HCT116 (cell line): ENCODE measurements around the gene SPIB. TPM values are rescaled to one million over a fixed set of nuclear protein-coding genes. Genes with fewer than 3 reads are reported as not detected.

Experiments used
- ATAC-seq: fragments of 200-7000 bp; cut with Tn5 transposase; 2 replicates; pipeline ENCODE4 v1.9.1; 2020; ENCODE audit warnings: mild to moderate bottlenecking, moderate library complexity
- BruUV-seq: library from RNA; stranded (reverse); fragments of 400-500 nt; replicated peaks from 2 replicates; lab custom pipeline; 2021; lab: Mats Ljungman, UMichigan
- CTCF ChIA-PET: fragments of 300-600 bp; sonication (Branson Sonifier 250); formaldehyde crosslinking; loops from one replicate; lab custom pipeline; 2021; ENCODE audit warnings: antibody characterized with exemption; lab: Charles Lee
- POLR2A ChIA-PET: fragments of 300-600, 350-600 bp; sonication (Branson Sonifier 250); formaldehyde crosslinking; loops from one replicate; lab custom pipeline; 2021; ENCODE audit warnings: antibody characterized with exemption; lab: Charles Lee
- RAD21 ChIA-PET, 2 experiments: fragments of 300-600 bp; sonication (Branson Sonifier 250); formaldehyde crosslinking; loops; one replicate each; lab custom pipeline; 2023; ENCODE audit warnings: low total read pairs in 2 of 2; ENCODE audit not compliant: uncharacterized antibody in 2 of 2, unreplicated experiment in 2 of 2, low non-redundant PET in 1 of 2; lab: Charles Lee
- DNase-seq: peaks from one replicate; pipeline ENCODE4 v3.0.0-alpha.2; 2010; ENCODE audit warnings: low read depth, low spot score
- H2AFZ ChIP-seq: fragments of 200-600 bp; shearing (Covaris generic), sonication (generic); 2 replicates; pipeline ENCODE4 v1.6.1; 2017; ENCODE audit warnings: low read depth, mixed run types, mixed read lengths, antibody characterized with exemption, low read length; ENCODE audit not compliant: poor library complexity, severe bottlenecking
- H3K27ac ChIP-seq: 2 replicates; pipeline ENCODE4 v1.5.1; 2012; ENCODE audit warnings: low read depth, low read length
- H3K27me3 ChIP-seq: fragments of 200-600 bp; sonication (generic); 2 replicates; pipeline ENCODE4 v1.6.1; 2016; ENCODE audit warnings: mixed run types, low read length, mixed read lengths; ENCODE audit not compliant: insufficient read depth
- H3K36me3 ChIP-seq, 2 experiments: fragments of 200-500 bp in 1 of 2; fragments of 200-600 bp in 1 of 2; sonication (Bioruptor generic) in 1 of 2; sonication (generic) in 1 of 2; 2 replicates each; pipeline versions ENCODE4 v1.5.1 to v1.6.1; 2014 to 2016; ENCODE audit warnings: low read length in 2 of 2, inconsistent platforms in 1 of 2, mixed read lengths in 1 of 2, mixed run types in 1 of 2; ENCODE audit not compliant: insufficient read depth in 2 of 2, control insufficient read depth in 1 of 2
- H3K4me1 ChIP-seq, 2 experiments: fragments of 200-600 bp in 1 of 2; sonication (generic) in 1 of 2; 2 replicates each; pipeline versions ENCODE4 v1.5.1 to v1.6.1; 2012 to 2017; ENCODE audit warnings: low read length in 2 of 2, inconsistent platforms in 1 of 2, mild to moderate bottlenecking in 1 of 2, mixed read lengths in 1 of 2, mixed run types in 1 of 2, moderate library complexity in 1 of 2; ENCODE audit not compliant: insufficient read depth in 2 of 2, control insufficient read depth in 1 of 2
- H3K4me2 ChIP-seq: fragments of 200-600 bp; sonication (generic); 2 replicates; pipeline ENCODE4 v1.6.1; 2017; ENCODE audit warnings: mixed run types, low read length, mixed read lengths
- H3K4me3 ChIP-seq, 2 experiments: fragments of 200-600 bp in 1 of 2; sonication (generic) in 1 of 2; replicated peaks in 1 of 2; 2 replicates each; pipeline ENCODE4 v1.5.1; 2011 to 2016; ENCODE audit warnings: low read length in 2 of 2, control low read depth in 1 of 2, low read depth in 1 of 2, mild to moderate bottlenecking in 1 of 2, mixed read lengths in 1 of 2, mixed run types in 1 of 2
- H3K79me2 ChIP-seq: fragments of 200-600 bp; sonication (generic); 2 replicates; pipeline ENCODE4 v1.6.1; 2017; ENCODE audit warnings: mild to moderate bottlenecking, mixed run types, low read length, moderate library complexity, mixed read lengths; ENCODE audit not compliant: insufficient read depth
- H3K9ac ChIP-seq: fragments of 200-600 bp; sonication (generic); 2 replicates; pipeline ENCODE4 v1.6.1; 2016; ENCODE audit warnings: low read length, mixed read lengths
- H3K9me2 ChIP-seq: fragments of 200-600 bp; sonication (generic), shearing (Covaris generic); 2 replicates; pipeline ENCODE4 v1.6.1; 2017; ENCODE audit warnings: mixed run types, mild to moderate bottlenecking, moderate library complexity; ENCODE audit not compliant: insufficient read depth
- H3K9me3 ChIP-seq, 2 experiments: fragments of 200-500 bp in 1 of 2; fragments of 200-600 bp in 1 of 2; sonication (Bioruptor generic) in 1 of 2; sonication (generic) in 1 of 2; 2 replicates each; pipeline ENCODE4 v1.6.1; 2014 to 2017; ENCODE audit warnings: low read length in 2 of 2, mixed read lengths in 2 of 2, inconsistent platforms in 1 of 2, low read depth in 1 of 2, mild to moderate bottlenecking in 1 of 2, mixed run types in 1 of 2, moderate library complexity in 1 of 2; ENCODE audit not compliant: control insufficient read depth in 1 of 2, insufficient read depth in 1 of 2
- H4K20me1 ChIP-seq: fragments of 200-600 bp; sonication (generic), shearing (Covaris generic); 2 replicates; pipeline ENCODE4 v1.6.1; 2017; ENCODE audit warnings: mixed run types, mild to moderate bottlenecking, moderate library complexity; ENCODE audit not compliant: insufficient read depth
- ATF3 ChIP-seq: IDR thresholded peaks from 2 replicates; pipeline ENCODE4 v1.6.1; 2012
- CBX3 ChIP-seq: IDR thresholded peaks from 2 replicates; pipeline ENCODE4 v1.6.1; 2012; ENCODE audit warnings: low read depth
- CTCF ChIP-seq, 3 experiments: fragments of 200-600 bp in 1 of 3; sonication (generic) in 1 of 3; IDR thresholded peaks in 2 of 3; conservative IDR thresholded peaks in 1 of 3; 2 replicates each; pipeline ENCODE4 v1.5.1; 2012 to 2017; ENCODE audit warnings: low read depth in 2 of 3, low read length in 2 of 3, antibody characterized with exemption in 1 of 3, borderline replicate concordance in 1 of 3, control low read depth in 1 of 3, mild to moderate bottlenecking in 1 of 3, mixed read lengths in 1 of 3, mixed run types in 1 of 3, moderate library complexity in 1 of 3; ENCODE audit not compliant: insufficient read depth in 1 of 3
- EGR1 ChIP-seq: IDR thresholded peaks from 2 replicates; pipeline ENCODE4 v1.6.1; 2012; ENCODE audit warnings: low read depth
- EZH2 ChIP-seq: fragments of 200-600 bp; sonication (generic); IDR thresholded peaks from 2 replicates; pipeline ENCODE4 v1.6.1; 2017; ENCODE audit warnings: antibody characterized with exemption, mixed run types
- JUND ChIP-seq: IDR thresholded peaks from 2 replicates; pipeline ENCODE4 v1.6.1; 2012
- MAX ChIP-seq: IDR thresholded peaks from 2 replicates; pipeline ENCODE4 v1.6.1; 2012
- POLR2A ChIP-seq: IDR thresholded peaks from 2 replicates; pipeline ENCODE4 v1.7.0; 2011; ENCODE audit warnings: borderline replicate concordance; ENCODE audit not compliant: insufficient read depth, insufficient read length; ENCODE audit errors: extremely low read depth
- POLR2AphosphoS5 ChIP-seq: IDR thresholded peaks from 2 replicates; pipeline ENCODE4 v1.6.1; 2011; ENCODE audit warnings: mild to moderate bottlenecking, low read depth, low read length, moderate library complexity
- RAD21 ChIP-seq: IDR thresholded peaks from 2 replicates; pipeline ENCODE4 v1.6.1; 2012; ENCODE audit warnings: low read depth, mild to moderate bottlenecking
- SP1 ChIP-seq: IDR thresholded peaks from 2 replicates; pipeline ENCODE4 v1.6.1; 2012; ENCODE audit warnings: low read depth
- ZFX ChIP-seq: fragments of 450-650 bp; IDR thresholded peaks from 2 replicates; pipeline ENCODE4 v1.6.1; 2017
- intact Hi-C: fragments of 100-400 bp; cut with micrococcal nuclease; formaldehyde crosslinking; loops from 2 replicates; pipeline ENCODE4 v1.10.0; 2022
- total RNA-seq: library from RNA; stranded (reverse); gene quantifications from one replicate; pipeline ENCODE4 v1.2.1, GENCODE V29; 2021; ENCODE audit not compliant: unreplicated experiment

The SPIB gene
- total RNA-seq, 1 experiment from 2014 or later, result 0.96 TPM

GRCh38 chr19:50420127-50420526, 1.4 kb downstream of the SPIB start:
- RAD21 ChIA-PET, result no interaction called here
- CTCF ChIA-PET, result no interaction called here
- Histone ChIP-seq H3K27ac (no peak overlapping the region), H3K9me3 (no peaks in the 10 kb centered on the region), H3K4me2 (no peak overlapping the region), H3K9me2 (no peaks in the 10 kb centered on the region), H2AFZ (no peak overlapping the region), H3K36me3 (no peaks in the 10 kb centered on the region), H3K79me2 (no peaks in the 10 kb centered on the region), H3K4me3 (no peak overlapping the region), H3K9ac (no peak overlapping the region), H3K4me1 (no peaks in the 10 kb centered on the region), H3K27me3 (no peaks in the 10 kb centered on the region), H4K20me1 (no peaks in the 10 kb centered on the region)
- ATAC-seq (no peak), DNase-seq (no peak)
- TF ChIP-seq CTCF (IDR thresholded peaks at IDR 0.05 in 2 of 3, conservative IDR thresholded peaks at IDR 0.05 in 1 of 3; ENCODE audit: borderline replicate concordance in 1 of 3, insufficient read depth in 1 of 3, low read depth in 2 of 3, low read length in 2 of 3) (no peak), ATF3 (no peak), EGR1 (no peak), SP1 (no peak), ZFX (no peak), MAX (no peak), POLR2A (no peak)
- no TSS peak for BruUV-seq
- POLR2A ChIA-PET, result no interaction called here
- intact Hi-C loops, result no loop called here

DNA sequence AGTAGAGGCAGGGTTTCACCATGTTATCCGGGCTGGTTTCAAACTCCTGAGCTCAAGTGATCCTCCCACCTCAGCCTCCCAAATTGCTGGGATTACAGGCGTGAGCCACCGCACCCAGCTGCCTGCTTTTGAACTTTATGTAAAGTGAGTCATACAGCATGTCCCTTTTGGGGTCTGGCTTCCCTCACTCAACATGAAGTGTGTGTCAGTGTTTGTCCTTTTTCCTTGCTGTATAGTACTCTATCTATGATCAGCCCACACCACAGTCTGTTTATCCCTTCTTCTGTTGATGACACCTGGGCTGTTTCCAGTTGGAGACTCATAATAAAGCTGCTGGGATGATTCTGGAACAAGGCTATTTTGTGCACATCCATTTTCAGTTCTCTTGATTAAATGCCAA, 2.1 kb downstream of the SPIB start:
- DNase-seq (no peak), ATAC-seq (no peak)
- no TSS peak for BruUV-seq
- Histone ChIP-seq H3K9me2 (no peaks in the 10 kb centered on the region), H3K4me2 (no peak overlapping the region), H3K9ac (no peak overlapping the region), H2AFZ (no peak overlapping the region), H3K27ac (no peak overlapping the region), H3K79me2 (no peaks in the 10 kb centered on the region), H4K20me1 (no peaks in the 10 kb centered on the region), H3K9me3 (no peaks in the 10 kb centered on the region), H3K27me3 (no peaks in the 10 kb centered on the region), H3K4me3 (no peak overlapping the region), H3K36me3 (no peaks in the 10 kb centered on the region), H3K4me1 (no peaks in the 10 kb centered on the region)
- no peak for TF ChIP-seq JUND
- no peak for TF ChIP-seq EZH2
- no peak for TF ChIP-seq RAD21
- no peak for TF ChIP-seq CBX3
- TF ChIP-seq POLR2AphosphoS5, result no peak
- ChIA-PET POLR2A (no interaction called here), CTCF (no interaction called here), RAD21 (no interaction called here)
- intact Hi-C loops, result no loop called here
